IPS DF 19.7 (cell line): ENCODE results near the gene C19orf73.
"Not testable (repeated sequence)": the region's sequence is repeated elsewhere in the genome, so short reads cannot be mapped to it uniquely, and the experiment has no call there.

Experiments used
- DNase-seq: peaks from one replicate; pipeline ENCODE4 v3.0.0-alpha.2; 2013; ENCODE audit warnings: low read depth, low spot score

The C19orf73 gene

DNA sequence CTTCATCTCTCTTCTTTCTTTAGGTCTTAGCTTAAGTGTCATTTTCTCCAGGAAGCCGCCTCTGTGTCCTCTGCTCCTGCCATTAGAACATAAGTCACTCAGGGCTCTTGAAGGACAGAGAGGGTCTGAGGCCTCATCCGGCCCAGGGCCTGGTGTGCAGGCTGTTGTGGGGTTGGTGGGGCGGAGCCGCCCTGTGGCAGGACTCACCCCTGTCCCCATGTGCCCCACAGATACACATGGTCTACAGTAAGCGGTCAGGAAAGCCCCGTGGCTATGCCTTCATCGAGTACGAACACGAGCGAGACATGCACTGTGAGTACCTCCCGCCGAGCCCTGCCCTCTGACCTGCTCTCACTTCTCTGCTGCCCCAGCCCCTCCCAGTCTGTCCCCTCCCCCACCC lies 17.8 kb downstream of the C19orf73 start:
- no peak for DNase-seq

DNA sequence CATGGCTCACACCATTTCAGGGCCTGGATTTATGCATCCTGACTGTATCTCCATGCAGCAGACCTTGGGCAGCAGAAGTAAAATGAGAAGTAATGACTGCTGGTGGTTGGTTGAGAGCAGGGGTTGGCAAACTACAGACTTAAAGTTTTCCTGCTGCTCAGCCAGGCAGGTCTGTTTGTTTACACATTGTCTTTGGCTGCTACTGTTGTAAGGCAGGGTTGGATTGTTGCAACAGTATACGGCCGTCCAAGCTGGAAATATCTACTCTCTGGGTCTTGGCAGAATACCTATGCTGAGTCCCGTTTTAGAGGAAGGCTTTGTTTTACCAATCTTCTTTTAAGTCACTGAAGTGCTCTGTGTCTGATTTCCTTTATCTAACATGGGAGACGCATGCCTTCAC lies 20.1 kb downstream of the C19orf73 start:
- no peak for DNase-seq

DNA sequence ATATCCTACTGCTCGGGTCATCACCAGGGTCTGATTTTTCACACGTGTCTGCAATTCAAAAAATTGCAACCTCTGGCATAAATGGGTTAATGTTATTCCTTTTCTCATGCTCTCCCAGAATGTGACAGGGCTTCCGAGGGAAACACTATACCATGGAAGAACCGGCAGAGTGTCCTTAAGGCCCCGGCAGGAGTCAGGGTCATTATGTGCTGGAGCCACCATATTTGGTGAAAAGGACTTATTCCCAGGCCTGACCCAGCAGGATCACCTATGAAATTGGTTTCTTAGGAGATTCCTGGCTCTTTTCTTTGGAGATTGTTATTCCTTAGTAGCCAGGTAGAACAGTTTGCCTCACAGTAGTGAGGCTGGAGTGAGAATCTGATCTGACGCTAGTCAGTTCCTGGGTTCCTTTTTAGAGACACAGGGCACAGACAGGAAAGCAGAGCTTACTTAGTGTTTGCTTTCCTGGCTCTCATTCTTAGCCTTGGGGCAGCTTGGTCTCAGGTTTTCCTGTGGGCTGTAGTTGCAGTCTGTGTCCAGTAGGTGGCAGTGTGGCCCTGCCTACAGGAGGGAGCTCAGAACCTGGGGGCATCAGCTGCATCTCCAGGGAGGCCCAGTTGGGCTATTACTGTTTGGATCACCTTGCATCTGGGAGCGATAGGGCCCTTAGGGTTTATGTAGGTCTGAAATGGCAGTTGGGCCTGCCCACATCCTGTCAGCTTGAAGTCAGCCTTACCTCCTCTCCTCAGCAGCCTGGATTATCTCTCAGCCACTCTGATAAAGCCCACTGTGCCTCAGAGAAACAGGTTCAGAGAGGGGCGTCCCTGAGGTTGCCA lies 21.3 kb downstream of the C19orf73 start:
- DNase-seq, result no peak

DNA sequence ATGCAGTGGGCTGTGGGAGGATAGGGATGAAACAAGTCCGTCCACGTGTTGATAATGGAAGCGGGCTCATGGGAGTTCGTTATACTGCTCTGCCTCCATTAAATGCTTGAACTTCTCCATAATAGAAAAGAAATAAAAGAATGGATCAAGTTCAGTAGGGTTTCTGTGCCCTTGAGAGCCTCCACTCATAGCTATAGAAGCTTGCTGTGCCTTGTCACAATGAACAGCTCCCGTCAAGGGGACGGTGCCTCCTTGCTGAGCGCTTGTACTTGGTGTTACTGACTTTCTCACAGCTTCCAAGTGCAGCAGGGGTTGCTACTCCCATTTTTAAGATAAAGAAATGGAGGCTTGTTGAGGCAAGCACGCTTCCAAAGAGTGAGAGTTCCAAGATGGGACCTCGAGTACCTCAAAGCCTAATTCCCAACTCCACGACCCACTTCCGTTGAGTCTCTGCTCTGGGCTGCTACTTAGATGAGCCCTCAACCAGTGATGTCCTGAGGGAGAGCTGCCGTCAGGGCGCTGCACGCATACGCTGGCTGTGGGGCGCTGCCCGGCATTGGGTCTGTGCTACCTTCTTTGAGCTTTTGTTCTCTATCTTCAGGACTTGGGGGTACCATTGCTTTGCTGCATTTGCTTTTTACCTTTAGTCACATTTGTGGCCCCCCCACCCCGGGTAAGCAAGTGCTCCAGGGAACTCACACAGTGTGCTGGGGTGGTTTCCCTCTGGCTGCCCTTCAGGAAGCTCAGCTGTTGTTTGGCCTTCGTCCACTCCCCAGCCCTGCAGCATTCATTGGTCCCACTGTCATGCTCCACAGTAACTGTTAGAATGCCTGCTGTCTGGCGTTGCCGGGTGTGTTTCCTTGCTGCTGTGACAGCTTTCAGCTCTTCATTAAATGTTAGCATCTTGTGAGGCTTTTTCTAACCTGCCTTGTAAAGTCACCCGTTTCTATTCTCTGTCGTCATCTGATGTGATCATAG lies 24.1 kb downstream of the C19orf73 start:
- no peak for DNase-seq

DNA sequence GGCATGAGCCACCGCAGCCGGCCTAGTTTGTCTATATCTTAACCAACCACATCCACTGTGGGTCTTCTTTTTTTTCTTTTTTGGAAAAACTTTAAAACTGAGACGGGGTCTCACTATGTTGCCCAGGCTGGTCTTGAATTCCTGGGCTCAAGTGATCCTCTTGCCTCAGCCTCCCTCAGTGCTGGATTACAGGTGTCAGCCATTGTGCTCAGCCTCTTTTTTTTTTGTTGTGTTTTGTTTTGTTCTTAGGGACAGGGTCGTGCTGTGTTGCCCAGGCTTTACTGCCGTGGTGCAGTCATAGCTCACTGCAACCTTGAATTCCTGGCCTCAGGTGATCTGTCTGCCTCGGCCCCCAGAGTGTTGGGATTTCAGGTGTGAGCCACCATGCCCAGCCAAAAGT lies 26.3 kb downstream of the C19orf73 start:
- DNase-seq, result no peak

DNA sequence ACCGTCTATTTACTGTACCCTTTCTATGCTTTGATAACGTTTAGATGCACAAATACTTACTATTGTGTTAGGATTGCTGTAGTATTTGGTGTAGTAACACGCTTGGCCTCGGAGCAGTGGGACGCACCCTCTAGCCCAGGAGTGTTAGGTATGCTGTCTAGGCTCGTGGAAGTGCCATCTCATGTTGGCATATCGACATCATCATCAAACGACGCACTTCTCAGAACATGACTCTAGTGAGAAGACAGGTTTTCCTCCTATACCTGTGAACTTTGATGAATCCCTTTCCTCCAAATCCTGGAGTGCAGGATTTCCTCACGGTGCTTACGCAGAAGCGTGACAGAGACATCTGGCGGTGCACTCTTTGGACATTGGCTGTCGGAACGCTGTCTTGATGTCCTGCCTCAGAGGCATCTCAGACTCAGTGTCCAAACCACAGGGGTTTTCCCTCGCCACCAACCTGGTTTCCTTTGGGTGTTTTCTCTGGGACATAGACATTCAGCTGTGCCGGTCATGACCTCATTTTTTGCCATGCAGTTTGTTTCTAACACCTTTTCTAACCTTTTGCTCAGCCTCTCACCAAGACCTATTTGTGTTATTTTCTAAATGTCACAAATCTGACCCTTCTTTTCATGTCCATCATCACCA lies 27.4 kb downstream of the C19orf73 start:
- no peak for DNase-seq

DNA sequence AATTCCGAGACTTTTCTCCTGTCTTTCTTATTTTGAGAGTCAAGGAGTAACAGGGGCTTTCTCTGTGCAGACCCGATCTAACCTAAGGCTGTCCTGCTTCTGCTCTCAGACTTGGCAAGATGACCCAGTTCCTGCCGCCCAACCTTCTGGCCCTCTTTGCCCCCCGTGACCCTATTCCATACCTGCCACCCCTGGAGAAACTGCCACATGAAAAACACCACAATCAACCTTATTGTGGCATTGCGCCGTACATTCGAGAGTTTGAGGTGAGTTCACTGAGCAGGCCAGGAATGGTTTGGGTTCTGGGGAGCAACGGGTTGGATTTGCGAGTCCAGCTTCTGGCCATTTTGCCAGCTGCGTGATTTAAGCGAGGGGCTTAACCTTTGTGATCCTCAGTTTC lies 32.6 kb downstream of the C19orf73 start:
- DNase-seq, result no peak

DNA sequence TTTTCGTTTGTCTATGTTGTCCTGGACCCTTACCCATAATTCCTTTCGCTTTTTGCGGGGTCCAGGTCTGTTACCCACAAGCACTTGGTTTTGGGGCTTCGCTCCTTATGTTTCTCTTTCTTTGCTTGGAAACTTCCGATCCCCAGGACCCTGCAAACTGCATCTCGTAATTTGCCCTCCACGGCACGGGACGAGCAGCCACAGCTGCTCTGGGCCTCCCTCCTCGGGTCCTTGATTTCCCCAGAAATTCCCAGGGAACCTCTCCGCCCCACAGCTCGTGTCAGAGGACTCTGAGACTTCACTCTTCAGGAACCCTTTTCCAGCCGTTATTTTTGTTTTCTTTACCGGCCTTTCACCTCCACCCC lies 33.1 kb downstream of the C19orf73 start:
- no peak for DNase-seq

DNA sequence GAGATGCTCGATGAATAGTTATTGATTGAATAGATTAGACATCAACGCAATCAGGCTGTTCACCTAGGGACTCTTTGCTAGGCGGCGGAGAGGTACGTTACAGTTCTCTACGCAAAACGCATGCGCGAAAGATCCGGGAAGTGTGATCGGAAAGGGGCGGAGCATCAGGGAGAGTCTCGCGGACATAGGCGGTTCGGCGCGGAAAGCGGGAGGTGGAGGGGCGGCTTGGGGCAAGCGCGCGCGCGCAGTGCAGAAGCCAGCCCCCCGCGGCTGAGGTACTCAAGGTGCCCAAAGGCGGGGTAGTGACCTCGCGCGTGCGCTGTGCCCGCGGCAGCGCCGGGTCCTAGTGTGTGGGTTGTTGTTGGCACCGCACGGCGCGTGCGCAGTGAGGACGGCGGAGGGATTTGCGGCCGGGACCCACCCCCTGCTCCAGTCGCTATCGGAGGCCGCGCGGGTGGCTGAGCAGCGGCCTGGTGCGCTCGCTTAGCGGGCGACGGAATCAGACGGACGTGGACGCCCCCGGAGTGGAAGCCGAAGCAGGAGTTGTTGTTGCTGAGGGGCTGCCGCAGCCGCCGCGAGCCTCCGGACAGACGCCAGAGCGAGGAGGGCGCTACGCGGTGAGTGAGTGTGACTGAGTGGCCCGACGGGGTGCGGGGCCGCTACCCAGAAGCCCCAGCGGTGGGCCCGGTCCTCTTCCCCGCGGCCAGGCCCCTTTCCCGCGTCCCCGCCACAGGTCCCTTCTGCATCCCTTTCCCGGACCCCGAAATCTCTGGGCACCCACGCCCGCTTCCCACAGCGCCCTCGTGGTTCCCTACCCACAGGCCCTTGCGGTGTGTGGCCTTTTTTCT lies 33.7 kb downstream of the C19orf73 start, which contains the start of gene SNRNP70:
SNRNP70 (plus strand) TSS at position 432 of the 848 bp plus-strand sequence. CDS start 964 bp downstream, outside the sequence.
- DNase-seq, result peak; percentile 92

DNA sequence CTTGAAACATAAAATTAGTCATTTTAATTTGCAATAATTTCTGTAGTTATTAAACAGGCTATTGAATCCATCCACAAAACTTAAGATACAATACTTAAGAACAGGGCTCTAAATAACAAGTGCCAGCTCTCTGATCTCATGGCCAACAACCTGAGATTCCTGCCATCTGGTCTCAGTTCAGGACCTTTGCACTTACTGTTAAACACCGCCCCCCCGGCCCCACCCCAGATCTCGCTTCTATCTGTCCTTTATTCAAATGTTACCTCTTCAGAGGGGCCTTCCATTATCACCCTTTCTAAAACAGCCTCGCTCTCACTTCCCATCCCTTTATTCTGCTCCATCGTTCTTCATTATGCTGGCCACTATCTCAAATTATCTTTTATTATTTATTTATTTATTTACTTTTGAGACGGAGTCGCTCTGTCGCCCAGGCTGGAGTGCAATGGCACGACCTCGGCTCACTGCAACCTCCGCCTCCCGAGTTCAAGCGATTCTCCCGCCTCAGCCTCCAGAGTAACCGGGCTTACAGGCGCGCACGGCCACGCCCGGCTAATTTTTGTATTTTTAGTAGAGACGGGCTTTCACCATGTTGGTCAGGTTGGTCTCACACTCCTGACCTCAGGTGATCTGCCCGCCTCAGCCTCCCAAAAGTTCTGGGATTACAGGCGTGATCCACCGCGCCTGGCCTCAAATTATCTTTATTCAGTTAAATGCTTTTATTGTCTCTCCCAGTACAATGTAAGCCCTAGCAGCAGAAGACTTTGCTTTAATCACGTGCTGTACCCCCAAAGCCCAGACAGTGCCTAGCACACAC lies 34.5 kb downstream of the C19orf73 start:
- no peak for DNase-seq

DNA sequence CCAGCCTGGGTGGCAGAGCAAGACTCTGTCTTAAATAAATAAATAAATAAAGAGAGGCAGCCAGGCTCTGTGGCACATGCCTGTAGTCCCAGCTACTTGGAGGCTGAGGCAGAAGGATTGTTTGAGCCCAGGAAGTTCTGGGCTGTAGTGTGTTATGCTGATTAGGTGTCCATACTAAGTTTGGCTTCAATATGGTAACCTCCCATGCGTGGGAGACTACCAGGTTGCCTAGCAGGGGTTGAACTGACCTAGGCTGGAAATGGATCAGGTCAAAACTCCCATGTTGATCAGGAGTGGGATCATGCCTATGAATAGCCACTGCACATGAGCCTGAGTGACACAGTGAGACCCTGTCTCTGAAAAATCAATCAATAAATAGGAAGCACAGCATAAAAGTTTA lies 37.7 kb downstream of the C19orf73 start:
- DNase-seq, result no peak

DNA sequence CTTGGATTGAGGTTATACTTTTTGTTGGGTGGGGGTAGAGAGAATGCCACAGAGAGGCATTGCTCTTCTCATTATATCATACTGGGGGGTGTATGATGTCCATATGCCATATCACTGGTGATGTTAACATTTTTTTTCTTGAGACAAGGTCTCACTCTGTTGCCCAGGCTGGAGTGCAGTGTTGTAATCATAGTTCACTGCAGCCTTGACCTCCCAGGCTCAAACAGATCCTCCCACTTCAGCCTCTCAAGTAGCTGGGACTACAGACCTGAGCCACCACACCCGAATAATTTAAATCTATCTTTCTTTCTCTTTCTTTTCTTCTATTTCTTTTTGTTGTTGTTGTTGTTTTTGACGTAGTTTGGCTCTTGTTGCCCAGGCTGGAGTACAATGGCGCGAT lies 38.6 kb downstream of the C19orf73 start:
- no peak for DNase-seq

DNA sequence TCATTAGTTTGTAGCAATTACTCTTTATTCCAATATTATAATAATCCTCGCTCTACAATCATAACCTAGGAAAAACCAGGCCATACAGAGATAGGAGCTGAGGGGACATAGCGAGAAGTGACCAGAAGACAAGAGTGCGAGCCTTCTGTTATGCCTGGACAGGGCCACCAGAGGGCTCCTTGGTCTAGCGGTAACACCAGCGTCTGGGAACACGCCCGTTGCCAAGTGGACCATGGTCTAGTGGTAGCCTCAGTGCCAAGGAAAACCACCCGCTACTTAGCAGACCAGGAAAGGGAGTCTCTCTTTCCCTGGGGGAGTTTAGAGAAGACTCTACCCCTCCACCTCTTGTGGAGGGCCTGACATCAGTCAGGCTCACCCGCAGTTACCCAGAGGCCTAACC lies 44.1 kb downstream of the C19orf73 start:
- DNase-seq, result not testable (repeated sequence)

DNA sequence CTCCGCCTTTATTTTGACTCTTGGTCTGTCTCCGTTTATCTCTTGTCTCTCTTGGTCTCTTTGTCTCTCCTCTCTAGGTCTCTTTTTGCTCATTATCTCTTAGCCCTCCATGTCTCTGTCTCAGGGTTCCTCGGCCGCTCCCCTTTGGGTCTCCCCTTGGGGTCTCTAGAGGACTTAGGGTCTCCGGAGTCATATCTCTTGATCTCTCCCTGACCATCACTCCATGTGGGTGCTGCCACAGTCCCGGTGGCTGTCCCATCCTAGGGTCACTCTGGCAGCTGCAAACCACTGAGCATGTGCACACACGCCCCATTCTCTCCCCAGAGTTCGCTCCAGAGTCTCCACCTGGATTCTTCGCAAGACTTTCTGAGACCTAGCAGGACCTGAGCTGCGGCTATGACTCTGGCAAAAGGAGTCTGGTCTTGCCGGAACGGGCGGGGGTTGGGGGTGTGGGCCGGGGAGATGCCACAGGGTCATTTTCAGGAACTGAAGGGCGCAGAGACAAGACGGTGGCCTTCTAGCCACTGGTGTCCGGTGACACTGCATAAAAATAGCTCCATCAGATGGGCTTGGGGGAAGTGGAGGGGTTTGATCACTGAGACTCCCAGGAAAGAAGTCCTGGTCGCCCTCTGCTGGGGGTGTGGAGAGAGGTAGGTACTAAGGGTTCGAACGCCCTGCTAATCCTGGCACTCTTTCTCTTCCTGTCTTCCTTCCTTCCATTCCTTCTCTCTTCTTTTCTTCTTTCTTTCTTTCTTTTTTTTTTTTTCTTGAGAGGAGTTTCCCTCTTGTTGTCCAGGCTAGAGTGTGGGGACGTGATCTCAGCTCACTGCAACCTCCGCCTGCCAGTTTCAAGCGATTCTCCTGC lies 45.2 kb downstream of the C19orf73 start:
- DNase-seq, result no peak

DNA sequence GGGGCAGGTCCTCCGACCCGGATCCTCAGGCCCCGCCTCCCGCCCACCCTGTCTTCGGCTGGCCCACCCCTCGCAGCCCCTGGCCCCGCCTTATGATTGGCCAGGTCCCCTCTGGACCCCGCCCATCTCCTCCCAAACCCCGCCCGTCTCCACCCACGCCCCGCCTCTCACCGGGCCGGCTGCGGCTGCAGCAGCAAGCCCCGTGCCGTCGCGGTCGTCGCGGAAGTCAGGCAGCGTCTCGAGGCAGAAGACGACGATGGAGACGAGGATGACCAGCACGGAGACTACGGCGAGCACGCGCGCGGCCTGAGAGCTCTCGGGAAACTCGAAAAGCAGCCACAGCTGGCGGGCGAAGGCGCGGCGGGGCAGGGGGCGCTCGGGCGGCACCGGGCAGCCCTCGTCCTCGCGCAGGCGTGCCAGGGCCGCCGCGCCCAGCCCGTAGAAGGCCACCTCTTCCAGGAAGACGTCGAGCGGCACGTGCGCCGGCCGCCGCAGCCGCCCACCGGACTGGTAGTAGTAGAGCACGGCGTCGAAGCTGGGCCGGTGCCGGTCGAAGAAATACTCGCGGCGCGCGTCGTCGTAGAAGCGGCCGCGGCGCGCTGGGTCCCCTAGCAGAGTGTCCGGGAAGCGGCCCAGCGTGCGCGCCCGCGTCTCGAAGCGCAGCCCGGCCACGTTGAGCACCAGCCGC lies 46.9 kb downstream of the C19orf73 start:
- DNase-seq, result no peak

DNA sequence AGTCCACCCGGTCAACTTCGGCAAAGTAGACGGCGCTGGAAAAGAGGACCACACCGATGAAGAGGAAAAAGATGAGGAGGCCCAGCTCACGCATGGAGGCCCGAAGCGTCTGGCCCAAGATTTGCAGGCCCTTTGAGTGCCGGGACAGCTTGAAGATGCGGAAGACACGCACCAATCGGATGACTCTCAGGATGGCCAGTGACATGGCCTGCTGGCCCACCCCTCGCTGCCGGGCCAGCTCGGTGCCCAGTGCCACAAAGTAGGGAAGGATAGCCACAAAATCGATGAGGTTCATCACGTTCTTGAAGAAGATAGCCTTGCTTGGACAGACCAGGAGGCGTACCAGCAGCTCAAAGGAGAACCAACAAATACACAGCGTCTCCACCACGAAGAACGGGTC lies 48.5 kb downstream of the C19orf73 start:
- DNase-seq, result no peak

DNA sequence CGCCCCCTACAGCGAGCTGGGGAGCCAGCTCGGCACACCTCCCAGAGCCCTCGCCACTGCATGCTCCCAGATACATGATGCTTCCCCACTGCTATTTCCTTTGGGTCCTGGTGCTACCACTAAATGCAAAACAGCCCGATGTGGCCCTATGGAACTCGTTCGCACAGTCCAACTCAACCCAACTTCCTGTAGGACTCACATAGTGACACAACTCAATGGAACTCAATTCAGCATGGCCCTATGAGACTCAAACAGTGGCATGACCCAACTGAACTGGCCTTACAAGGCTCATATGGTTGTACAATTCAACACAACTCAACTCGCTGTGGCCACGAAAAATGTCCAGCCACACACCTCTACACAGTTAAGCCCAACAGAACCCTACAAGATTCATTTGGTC lies 49.9 kb downstream of the C19orf73 start:
- DNase-seq, result no peak
